NB4 (cell line): ENCODE data around the gene PLXNA2.

Experiments used
- POLR2A ChIP-seq: IDR thresholded peaks from 2 replicates; pipeline ENCODE4 v1.6.1; 2011; ENCODE audit warnings: mild to moderate bottlenecking; ENCODE audit not compliant: insufficient read length; ENCODE audit errors: extremely low read depth
- TF ChIP-seq, protein P1 (sequence below): IDR thresholded peaks from one replicate; pipeline ENCODE4 v1.5.1; 2012; ENCODE audit warnings: low read depth, low read length
- TF ChIP-seq, protein P2 (sequence below): IDR thresholded peaks from 2 replicates; pipeline ENCODE4 v1.6.1; 2011; ENCODE audit warnings: low read depth, low read length

DNA sequence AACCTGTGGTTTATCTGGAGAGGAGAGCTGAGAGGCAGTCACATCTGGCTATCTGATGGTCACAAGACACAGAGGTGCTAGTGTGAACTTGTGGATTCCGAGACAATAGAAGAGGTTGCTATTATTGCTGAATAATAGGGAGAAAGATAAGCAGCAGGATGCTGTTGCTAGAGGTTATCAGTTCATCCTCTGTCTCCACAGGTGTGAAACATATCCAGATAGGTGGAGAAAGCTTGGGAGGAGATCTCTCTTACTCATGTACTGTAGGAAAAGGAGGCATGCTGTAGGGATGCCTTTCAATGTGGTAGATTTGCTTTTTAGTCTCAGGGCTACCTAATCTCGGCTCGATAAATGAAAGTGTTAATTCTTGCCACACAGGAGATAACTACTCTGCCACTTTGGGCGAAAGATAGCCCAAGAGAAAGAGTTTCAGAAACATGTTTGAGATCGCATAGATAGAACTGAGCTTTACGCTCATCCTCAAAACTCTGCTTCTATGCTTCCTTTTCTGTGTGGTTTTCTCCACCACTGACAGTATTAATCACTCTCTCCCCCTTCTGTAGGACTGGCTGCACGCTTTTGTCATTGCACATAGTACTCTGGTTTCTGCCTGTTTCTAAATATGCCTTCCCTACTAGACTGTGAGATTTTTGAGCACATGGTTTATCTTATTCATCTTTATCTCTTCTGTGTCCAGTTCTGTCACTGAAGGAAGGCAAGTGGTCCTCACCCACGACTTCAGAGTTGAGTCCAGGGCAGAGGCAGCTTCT lies 36.7 kb upstream of the PLXNA2 start:
- no peak for TF ChIP-seq POLR2A
- TF ChIP-seq, protein P1, sequence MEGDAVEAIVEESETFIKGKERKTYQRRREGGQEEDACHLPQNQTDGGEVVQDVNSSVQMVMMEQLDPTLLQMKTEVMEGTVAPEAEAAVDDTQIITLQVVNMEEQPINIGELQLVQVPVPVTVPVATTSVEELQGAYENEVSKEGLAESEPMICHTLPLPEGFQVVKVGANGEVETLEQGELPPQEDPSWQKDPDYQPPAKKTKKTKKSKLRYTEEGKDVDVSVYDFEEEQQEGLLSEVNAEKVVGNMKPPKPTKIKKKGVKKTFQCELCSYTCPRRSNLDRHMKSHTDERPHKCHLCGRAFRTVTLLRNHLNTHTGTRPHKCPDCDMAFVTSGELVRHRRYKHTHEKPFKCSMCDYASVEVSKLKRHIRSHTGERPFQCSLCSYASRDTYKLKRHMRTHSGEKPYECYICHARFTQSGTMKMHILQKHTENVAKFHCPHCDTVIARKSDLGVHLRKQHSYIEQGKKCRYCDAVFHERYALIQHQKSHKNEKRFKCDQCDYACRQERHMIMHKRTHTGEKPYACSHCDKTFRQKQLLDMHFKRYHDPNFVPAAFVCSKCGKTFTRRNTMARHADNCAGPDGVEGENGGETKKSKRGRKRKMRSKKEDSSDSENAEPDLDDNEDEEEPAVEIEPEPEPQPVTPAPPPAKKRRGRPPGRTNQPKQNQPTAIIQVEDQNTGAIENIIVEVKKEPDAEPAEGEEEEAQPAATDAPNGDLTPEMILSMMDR = no peak
- TF ChIP-seq, protein P2, sequence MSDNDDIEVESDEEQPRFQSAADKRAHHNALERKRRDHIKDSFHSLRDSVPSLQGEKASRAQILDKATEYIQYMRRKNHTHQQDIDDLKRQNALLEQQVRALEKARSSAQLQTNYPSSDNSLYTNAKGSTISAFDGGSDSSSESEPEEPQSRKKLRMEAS = no peak
